HepG2 (cell line): ENCODE data around the gene CCDC88A. TPM values are rescaled to one million over a fixed set of nuclear protein-coding genes. Genes with fewer than 3 reads are reported as not detected.

Experiments used
- GABPA ChIP-seq, 2 experiments: IDR thresholded peaks; 2 replicates each; pipeline ENCODE4 v1.6.1; 2011 to 2016; ENCODE audit warnings: low read depth in 2 of 2, low read length in 1 of 2, missing biosample characterization in 1 of 2, missing genetic modification characterization in 1 of 2
- GRHL1 ChIP-seq: sonication (generic); formaldehyde crosslinking; conservative IDR thresholded peaks from 2 replicates; pipeline ENCODE4 v1.8.0; 2022; ENCODE audit warnings: missing genetic modification reagents
- HNRNPUL1 ChIP-seq: fragments of 200-400 bp; formaldehyde crosslinking; IDR thresholded peaks from 2 replicates; pipeline ENCODE4 v1.6.1; 2017; ENCODE audit warnings: low read depth, mild to moderate bottlenecking, low read length, moderate library complexity
- NAIF1 ChIP-seq: sonication (generic); formaldehyde crosslinking; IDR thresholded peaks from 2 replicates; pipeline ENCODE4 v1.5.0; 2020; ENCODE audit warnings: mild to moderate bottlenecking, missing genetic modification reagents, borderline replicate concordance
- NFYC ChIP-seq: IDR thresholded peaks from 2 replicates; pipeline ENCODE4 v1.6.1; 2016; ENCODE audit warnings: missing genetic modification reagents, missing compliant biosample characterization
- PLSCR1 ChIP-seq: sonication (generic); formaldehyde crosslinking; IDR thresholded peaks from 2 replicates; pipeline ENCODE4 v1.5.0; 2020; ENCODE audit warnings: missing genetic modification reagents, mild to moderate bottlenecking, borderline replicate concordance
- POLR2AphosphoS2 ChIP-seq: IDR thresholded peaks from 2 replicates; pipeline ENCODE4 v1.6.1; 2011; ENCODE audit warnings: low read depth, low read length, improper control_type of control experiment
- RORA ChIP-seq: sonication (generic); formaldehyde crosslinking; IDR thresholded peaks from 2 replicates; pipeline ENCODE4 v1.5.0; 2020; ENCODE audit warnings: mild to moderate bottlenecking, missing genetic modification reagents, moderate library complexity
- RXRB ChIP-seq: IDR thresholded peaks from 2 replicates; pipeline ENCODE4 v1.6.1; 2016; ENCODE audit warnings: borderline replicate concordance, missing genetic modification reagents, missing compliant biosample characterization
- ZBTB8A ChIP-seq: sonication (generic); formaldehyde crosslinking; IDR thresholded peaks from 2 replicates; pipeline ENCODE4 v1.4.0; 2020; ENCODE audit warnings: mild to moderate bottlenecking, low read depth, missing genetic modification reagents, borderline replicate concordance
- ZIK1 ChIP-seq: sonication (generic); formaldehyde crosslinking; IDR thresholded peaks from 2 replicates; pipeline ENCODE4 v1.5.0; 2020; ENCODE audit warnings: mild to moderate bottlenecking, low read depth, missing genetic modification reagents, borderline replicate concordance
- ZMYM3 ChIP-seq: sonication (generic); formaldehyde crosslinking; IDR thresholded peaks from 2 replicates; pipeline ENCODE4 v1.5.1; 2020; ENCODE audit warnings: mild to moderate bottlenecking, missing genetic modification reagents
- ZNF556 ChIP-seq: sonication (generic); formaldehyde crosslinking; IDR thresholded peaks from 2 replicates; pipeline ENCODE4 v1.4.0; 2020; ENCODE audit warnings: mild to moderate bottlenecking, missing genetic modification reagents, borderline replicate concordance
- ZNF687 ChIP-seq: sonication (generic); formaldehyde crosslinking; IDR thresholded peaks from 2 replicates; pipeline ENCODE4 v1.5.1; 2020; ENCODE audit warnings: mild to moderate bottlenecking, missing genetic modification reagents, moderate library complexity
- ZNF772 ChIP-seq: sonication (generic); formaldehyde crosslinking; IDR thresholded peaks from 2 replicates; pipeline ENCODE4 v1.5.0; 2020; ENCODE audit warnings: mild to moderate bottlenecking, missing genetic modification reagents
- ZNF773 ChIP-seq: sonication (generic); formaldehyde crosslinking; IDR thresholded peaks from 2 replicates; pipeline ENCODE4 v1.4.0; 2020; ENCODE audit warnings: missing genetic modification reagents, borderline replicate concordance
- polyA plus RNA-seq, 8 experiments: library from polyadenylated mRNA; depleted of rRNA in 3 of 8; stranded (reverse) in 7 of 8; unstranded in 1 of 8; fragments of >200 nt; fragmentation: Illumina TruSeq in 4 of 8; extraction: Trizol in 4 of 8; gene quantifications; 2 replicates each; pipeline versions ENCODE4 v1.2.1 to v1.2.3, GENCODE V29; 2011 to 2016; ENCODE audit warnings: low read depth in 4 of 8, missing spikeins in 1 of 8, mixed read lengths in 1 of 8; ENCODE audit not compliant: insufficient read depth in 1 of 8
- total RNA-seq, 5 experiments: library from RNA; depleted of rRNA; stranded (reverse); fragments of >200 nt; fragmentation: Illumina TruSeq; extraction: Trizol; gene quantifications; 2 replicates each; pipeline ENCODE4 v1.2.3, GENCODE V29; 2016; ENCODE audit warnings: low read depth in 1 of 5
- TF ChIP-seq, protein P1 (sequence below): sonication (generic); formaldehyde crosslinking; IDR thresholded peaks from 2 replicates; pipeline ENCODE4 v1.4.0; 2020; ENCODE audit warnings: missing genetic modification reagents
- TF ChIP-seq, protein P2 (sequence below): IDR thresholded peaks from 2 replicates; pipeline ENCODE4 v1.6.1; 2016; ENCODE audit warnings: low read depth, control low read depth

The CCDC88A gene
- total and polyA plus RNA-seq, 2 of the 13 experiments (the other 11 are each of a cell fraction or from before 2014, with no cell fraction given) = 43.2 to 84.1 TPM

DNA sequence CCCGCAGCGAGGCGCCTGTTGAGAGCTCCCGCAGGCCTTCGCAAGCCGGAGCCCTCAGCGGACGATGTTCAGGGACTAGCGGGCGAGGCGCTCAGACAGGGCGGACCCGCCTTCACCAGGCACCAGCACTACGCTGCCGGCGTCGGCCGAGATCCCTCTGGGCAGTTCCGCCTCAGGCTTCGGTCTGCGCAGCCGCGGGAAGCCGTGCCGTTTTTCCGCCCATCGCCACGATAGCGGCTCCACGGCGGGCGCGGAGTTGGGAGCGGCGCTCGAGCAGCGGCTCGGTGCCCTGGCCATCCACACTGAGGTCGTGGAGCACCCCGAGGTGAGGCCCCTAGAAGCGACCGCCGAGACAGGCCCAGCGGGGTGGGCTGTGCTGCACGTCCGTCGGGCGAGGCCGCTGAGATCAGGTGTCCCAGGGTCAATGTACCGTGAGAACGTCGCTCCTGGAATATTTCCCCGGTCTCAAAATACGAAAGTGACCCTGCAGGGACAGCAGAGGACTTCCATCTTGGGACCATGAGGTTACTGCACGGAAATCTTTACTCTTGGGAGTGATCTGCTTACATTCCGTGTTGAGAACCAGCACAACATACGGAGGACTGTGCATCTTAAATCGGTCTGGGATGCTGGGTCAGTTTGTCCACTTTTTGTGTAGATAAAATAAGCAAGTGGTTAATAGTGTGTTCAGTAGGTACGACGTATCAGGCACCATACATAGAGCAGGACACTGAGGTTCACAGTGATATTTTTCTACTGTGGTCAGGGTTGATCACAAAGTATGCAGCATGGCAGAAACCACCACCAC lies 137.3 kb downstream of the CCDC88A start (continued):
- TF ChIP-seq ZMYM3 (CRISPR knock-in tag) = peak; percentile 90
- TF ChIP-seq GRHL1 = no peak
- no peak for TF ChIP-seq RORA (CRISPR knock-in tag)
- TF ChIP-seq GABPA (IDR thresholded peaks at IDR 0.05; ENCODE audit: low read depth, low read length) = no peak
- TF ChIP-seq GABPA (CRISPR knock-in tag; IDR thresholded peaks at IDR 0.05; ENCODE audit: low read depth) = peak; percentile 60; the same call in 1 of the 2 replicates
- no peak for TF ChIP-seq POLR2AphosphoS2
- peak; percentile 97 for TF ChIP-seq ZNF772 (CRISPR knock-in tag)
- TF ChIP-seq, protein P1, sequence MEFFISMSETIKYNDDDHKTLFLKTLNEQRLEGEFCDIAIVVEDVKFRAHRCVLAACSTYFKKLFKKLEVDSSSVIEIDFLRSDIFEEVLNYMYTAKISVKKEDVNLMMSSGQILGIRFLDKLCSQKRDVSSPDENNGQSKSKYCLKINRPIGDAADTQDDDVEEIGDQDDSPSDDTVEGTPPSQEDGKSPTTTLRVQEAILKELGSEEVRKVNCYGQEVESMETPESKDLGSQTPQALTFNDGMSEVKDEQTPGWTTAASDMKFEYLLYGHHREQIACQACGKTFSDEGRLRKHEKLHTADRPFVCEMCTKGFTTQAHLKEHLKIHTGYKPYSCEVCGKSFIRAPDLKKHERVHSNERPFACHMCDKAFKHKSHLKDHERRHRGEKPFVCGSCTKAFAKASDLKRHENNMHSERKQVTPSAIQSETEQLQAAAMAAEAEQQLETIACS (CRISPR knock-in tag) = no peak
- no peak for TF ChIP-seq PLSCR1 (CRISPR knock-in tag)
- peak; percentile 100 for TF ChIP-seq ZNF687 (CRISPR knock-in tag)
- TF ChIP-seq NFYC (CRISPR knock-in tag) = peak; percentile 38
- peak; percentile 77 for TF ChIP-seq RXRB (CRISPR knock-in tag)
- peak; percentile 90; the same call in 1 of the 2 replicates for TF ChIP-seq ZNF773 (CRISPR knock-in tag)
- TF ChIP-seq NAIF1 = peak; percentile 98
- 0 out of 2 replicates have a peak, but pooled peaks have one; percentile 81 for TF ChIP-seq ZBTB8A (CRISPR knock-in tag)
- TF ChIP-seq, protein P2, sequence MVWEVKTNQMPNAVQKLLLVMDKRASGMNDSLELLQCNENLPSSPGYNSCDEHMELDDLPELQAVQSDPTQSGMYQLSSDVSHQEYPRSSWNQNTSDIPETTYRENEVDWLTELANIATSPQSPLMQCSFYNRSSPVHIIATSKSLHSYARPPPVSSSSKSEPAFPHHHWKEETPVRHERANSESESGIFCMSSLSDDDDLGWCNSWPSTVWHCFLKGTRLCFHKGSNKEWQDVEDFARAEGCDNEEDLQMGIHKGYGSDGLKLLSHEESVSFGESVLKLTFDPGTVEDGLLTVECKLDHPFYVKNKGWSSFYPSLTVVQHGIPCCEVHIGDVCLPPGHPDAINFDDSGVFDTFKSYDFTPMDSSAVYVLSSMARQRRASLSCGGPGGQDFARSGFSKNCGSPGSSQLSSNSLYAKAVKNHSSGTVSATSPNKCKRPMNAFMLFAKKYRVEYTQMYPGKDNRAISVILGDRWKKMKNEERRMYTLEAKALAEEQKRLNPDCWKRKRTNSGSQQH (CRISPR knock-in tag) = peak; percentile 51; the same call in 1 of the 2 replicates
- TF ChIP-seq ZIK1 = peak; percentile 97
- TF ChIP-seq ZNF556 (CRISPR knock-in tag) = peak; percentile 85; the same call in 1 of the 2 replicates
- 0 out of 2 replicates have a peak, but pooled peaks have one; percentile 77 for TF ChIP-seq HNRNPUL1
